Measurements from ENCODE around the gene SCN10A. TPM values are rescaled to one million over a fixed set of nuclear protein-coding genes. Genes with fewer than 3 reads are reported as not detected.

The SCN10A gene
- total and polyA plus RNA-seq, 2 experiments from 2014 or later: not detected

- 0 out of 2 replicates have a peak, but pooled peaks cover 11% of the 10 kb centered on the region for H3K27me3 ChIP-seq (replicated peaks; ENCODE audit: insufficient read depth)
- TF ChIP-seq EZH2 (IDR thresholded peaks at IDR 0.05; ENCODE audit: insufficient read depth, poor library complexity, severe bottlenecking) (no peak), EZH2phosphoT487 (IDR thresholded peaks at IDR 0.05; ENCODE audit: insufficient read depth, low read depth) (no peak)
- no peak overlapping the region for H2AFZ ChIP-seq
- H3K9ac ChIP-seq: no peak overlapping the region
- no peaks in the 10 kb centered on the region for H3K9me2 ChIP-seq (ENCODE audit: insufficient read depth)
- H3K36me3 ChIP-seq (ENCODE audit: low read depth): no peaks in the 10 kb centered on the region
- H3K4me3 ChIP-seq: no peak overlapping the region
- H3F3A ChIP-seq (ENCODE audit: insufficient read depth): no peaks in the 10 kb centered on the region
- DNase-seq: peak; percentile 59
- H3K9me3 ChIP-seq (ENCODE audit: low read depth): no peaks in the 10 kb centered on the region
- no peaks in the 10 kb centered on the region for H4K20me1 ChIP-seq (ENCODE audit: insufficient read depth)
- in situ Hi-C loops (cut with MboI): no loop called here
- 20 to 25% methylated on average over 5 of the region's 5 CpGs for WGBS, 2 experiments (ENCODE audit: low coverage in 1 of 2, low lambda C conversion rate in 2 of 2, missing lambda C conversion rate in 2 of 2)
- peaks cover 19% of the 10 kb centered on the region; the same call in 1 of the 2 replicates for H3K4me1 ChIP-seq (ENCODE audit: insufficient read depth)
- no peak overlapping the region for H3K27ac ChIP-seq
- no peak overlapping the region for H3K4me2 ChIP-seq (ENCODE audit: unreplicated experiment)
- no peaks in the 10 kb centered on the region for H3K79me2 ChIP-seq (ENCODE audit: insufficient read depth)
These were observed 90.1 kb downstream of the SCN10A start for GRCh38 chr3:38725726-38726419.

GRCh38 chr3:38724392-38724736, 91.7 kb downstream of the SCN10A start:
- Histone ChIP-seq H3K4me2 (ENCODE audit: unreplicated experiment) (no peak overlapping the region), H3K9ac (no peak overlapping the region), H3K27ac (no peak overlapping the region)

GRCh38 chr3:38723569-38724391, 92.2 kb downstream of the SCN10A start:
- Histone ChIP-seq H3K4me1 (ENCODE audit: insufficient read depth) (peaks cover 12% of the 10 kb centered on the region; the same call in 1 of the 2 replicates), H2AFZ (no peak overlapping the region), H3K27me3 (replicated peaks; ENCODE audit: insufficient read depth) (peaks cover 22% of the 10 kb centered on the region), H3K9ac (no peak overlapping the region), H4K20me1 (ENCODE audit: insufficient read depth) (no peaks in the 10 kb centered on the region), H3K9me3 (ENCODE audit: low read depth) (no peaks in the 10 kb centered on the region), H3F3A (ENCODE audit: insufficient read depth) (no peaks in the 10 kb centered on the region), H3K79me2 (ENCODE audit: insufficient read depth) (no peaks in the 10 kb centered on the region), H3K4me3 (no peak overlapping the region), H3K9me2 (ENCODE audit: insufficient read depth) (no peaks in the 10 kb centered on the region), H3K36me3 (ENCODE audit: low read depth) (no peaks in the 10 kb centered on the region), H3K27ac (no peak overlapping the region), H3K4me2 (ENCODE audit: unreplicated experiment) (no peak overlapping the region)
- WGBS, 2 experiments (ENCODE audit: low coverage in 1 of 2, low lambda C conversion rate in 2 of 2, missing lambda C conversion rate in 2 of 2): 13 to 14% methylated on average over 16 of the region's 16 CpGs
- TF ChIP-seq EZH2 (IDR thresholded peaks at IDR 0.05; ENCODE audit: insufficient read depth, poor library complexity, severe bottlenecking): no peak
- TF ChIP-seq EZH2phosphoT487 (IDR thresholded peaks at IDR 0.05; ENCODE audit: insufficient read depth, low read depth): no peak
- DNase-seq: no peak
- in situ Hi-C loops (cut with MboI): no loop called here

More at GRCh38 chr3:38724392-38724736, 91.7 kb downstream of the SCN10A start:
- H3K27me3 ChIP-seq (replicated peaks; ENCODE audit: insufficient read depth): peaks cover 22% of the 10 kb centered on the region
- H3K4me3 ChIP-seq: no peak overlapping the region
- WGBS, 2 experiments (ENCODE audit: low coverage in 1 of 2, low lambda C conversion rate in 2 of 2, missing lambda C conversion rate in 2 of 2): 43 to 69% methylated on average over 2 of the region's 2 CpGs
- TF ChIP-seq EZH2 (IDR thresholded peaks at IDR 0.05; ENCODE audit: insufficient read depth, poor library complexity, severe bottlenecking) (no peak), EZH2phosphoT487 (IDR thresholded peaks at IDR 0.05; ENCODE audit: insufficient read depth, low read depth) (no peak)
- no peaks in the 10 kb centered on the region for H3K79me2 ChIP-seq (ENCODE audit: insufficient read depth)
- H2AFZ ChIP-seq: no peak overlapping the region
- no peaks in the 10 kb centered on the region for H3F3A ChIP-seq (ENCODE audit: insufficient read depth)
- no peaks in the 10 kb centered on the region for H3K9me2 ChIP-seq (ENCODE audit: insufficient read depth)
- H3K36me3 ChIP-seq (ENCODE audit: low read depth): no peaks in the 10 kb centered on the region
- H4K20me1 ChIP-seq (ENCODE audit: insufficient read depth): no peaks in the 10 kb centered on the region
- no peak for DNase-seq
- peaks cover 12% of the 10 kb centered on the region; the same call in 1 of the 2 replicates for H3K4me1 ChIP-seq (ENCODE audit: insufficient read depth)
- no peaks in the 10 kb centered on the region for H3K9me3 ChIP-seq (ENCODE audit: low read depth)
- in situ Hi-C loops (cut with MboI): no loop called here

- no peak overlapping the region for H3K9ac ChIP-seq
- H3K27ac ChIP-seq: no peak overlapping the region
- no peaks in the 10 kb centered on the region for H3K79me2 ChIP-seq (ENCODE audit: insufficient read depth)
- H3K4me2 ChIP-seq (ENCODE audit: unreplicated experiment): peak overlapping the region; percentile 27
- no peak overlapping the region for H2AFZ ChIP-seq
- H3K9me3 ChIP-seq (ENCODE audit: low read depth): no peaks in the 10 kb centered on the region
- H3F3A ChIP-seq (ENCODE audit: insufficient read depth): no peaks in the 10 kb centered on the region
- peak; percentile 56 for DNase-seq
- WGBS, 2 experiments (ENCODE audit: low coverage in 1 of 2, low lambda C conversion rate in 2 of 2, missing lambda C conversion rate in 2 of 2): 34 to 38% methylated on average over 12 of the region's 12 CpGs
- H3K9me2 ChIP-seq (ENCODE audit: insufficient read depth): no peaks in the 10 kb centered on the region
- H3K4me1 ChIP-seq (ENCODE audit: insufficient read depth): peaks cover 12% of the 10 kb centered on the region; the same call in 1 of the 2 replicates
- H4K20me1 ChIP-seq (ENCODE audit: insufficient read depth): no peaks in the 10 kb centered on the region
- TF ChIP-seq EZH2phosphoT487 (IDR thresholded peaks at IDR 0.05; ENCODE audit: insufficient read depth, low read depth): no peak
- no peak for TF ChIP-seq EZH2 (IDR thresholded peaks at IDR 0.05; ENCODE audit: insufficient read depth, poor library complexity, severe bottlenecking)
- no peaks in the 10 kb centered on the region for H3K36me3 ChIP-seq (ENCODE audit: low read depth)
- in situ Hi-C loops (cut with MboI): no loop called here
- H3K27me3 ChIP-seq (replicated peaks; ENCODE audit: insufficient read depth): peaks cover 23% of the 10 kb centered on the region
- no peak overlapping the region for H3K4me3 ChIP-seq
These were observed 93.0 kb downstream of the SCN10A start for GRCh38 chr3:38722781-38723568.
